GM18861 (cell line): ENCODE measurements around the gene WFIKKN1.

Experiments used
- ATAC-seq: cut with Tn5 transposase; IDR thresholded peaks from one replicate; pipeline ENCODE4 v1.9.1; 2021; ENCODE audit not compliant: unreplicated experiment

WFIKKN1 gene

GRCh38 chr16:672371-672770 is 41.6 kb downstream of the WFIKKN1 start:
- no peak for ATAC-seq

- no peak for ATAC-seq
Measured at GRCh38 chr16:672851-673250, 42.1 kb downstream of the WFIKKN1 start.

GRCh38 chr16:673399-673991 is 42.7 kb downstream of the WFIKKN1 start:
- ATAC-seq, result no peak

- ATAC-seq, result no peak
Measured at GRCh38 chr16:674214-674881, 43.6 kb downstream of the WFIKKN1 start.

- no peak for ATAC-seq
Measured at GRCh38 chr16:674968-675883, 44.4 kb downstream of the WFIKKN1 start, which contains the start of gene RHBDL1. RHBDL1 (plus strand) TSS chr16:675671; CDS start chr16:675791, 120 bp downstream.

GRCh38 chr16:675884-676564 is 45.2 kb downstream of the WFIKKN1 start:
- no peak for ATAC-seq

- no peak for ATAC-seq
Measured at GRCh38 chr16:676565-676902, 45.7 kb downstream of the WFIKKN1 start.

GRCh38 chr16:676913-677312 is 46.1 kb downstream of the WFIKKN1 start:
- ATAC-seq, result no peak

- no peak for ATAC-seq
Measured at GRCh38 chr16:677316-678190, 46.8 kb downstream of the WFIKKN1 start.

GRCh38 chr16:678209-678857 is 47.5 kb downstream of the WFIKKN1 start:
- ATAC-seq, result no peak

- ATAC-seq, result no peak
Measured at GRCh38 chr16:678858-679813, 48.4 kb downstream of the WFIKKN1 start.

GRCh38 chr16:679814-680624 is 49.2 kb downstream of the WFIKKN1 start, which contains the start of gene STUB1:
STUB1 (plus strand) TSS chr16:680410; CDS start chr16:680526, 116 bp downstream.
- no peak for ATAC-seq

- ATAC-seq, result no peak
Measured at GRCh38 chr16:680625-680945, 49.8 kb downstream of the WFIKKN1 start.

- ATAC-seq, result no peak
Measured at GRCh38 chr16:680967-681745, 50.4 kb downstream of the WFIKKN1 start.

GRCh38 chr16:681746-682427 is 51.1 kb downstream of the WFIKKN1 start:
- ATAC-seq, result no peak
